Measurements from ENCODE around the gene SPI1. TPM values are rescaled to one million over a fixed set of nuclear protein-coding genes. Genes with fewer than 3 reads are reported as not detected.

The SPI1 gene
- total and polyA plus RNA-seq, 2 experiments from 2014 or later, result 0.30 TPM; not detected in 1

- peaks cover 50% of the 10 kb centered on the region for H3F3A ChIP-seq (ENCODE audit: insufficient read depth)
- H3K4me2 ChIP-seq (ENCODE audit: unreplicated experiment), result no peak overlapping the region
- H3K36me3 ChIP-seq (ENCODE audit: low read depth), result peaks cover 22% of the 10 kb centered on the region; the same call in 1 of the 2 replicates
- no peaks in the 10 kb centered on the region for H3K27me3 ChIP-seq (replicated peaks; ENCODE audit: insufficient read depth)
- no peaks in the 10 kb centered on the region for H3K9me3 ChIP-seq (ENCODE audit: low read depth)
- no peaks in the 10 kb centered on the region for H3K9me2 ChIP-seq (ENCODE audit: insufficient read depth)
- no peak for TF ChIP-seq EZH2phosphoT487 (IDR thresholded peaks at IDR 0.05; ENCODE audit: insufficient read depth, low read depth)
- peaks cover 18% of the 10 kb centered on the region for H3K79me2 ChIP-seq (ENCODE audit: insufficient read depth)
- peaks cover 43% of the 10 kb centered on the region for H3K4me1 ChIP-seq (ENCODE audit: insufficient read depth)
- no peak overlapping the region for H2AFZ ChIP-seq
- in situ Hi-C loops (cut with MboI), result no loop called here
- DNase-seq, result peak; percentile 30
- H3K27ac ChIP-seq, result peak overlapping the region; percentile 30; the same call in 1 of the 2 replicates
- H3K9ac ChIP-seq, result peak overlapping the region; percentile 21; the same call in 1 of the 2 replicates
- no peaks in the 10 kb centered on the region for H4K20me1 ChIP-seq (ENCODE audit: insufficient read depth)
- H3K4me3 ChIP-seq, result no peak overlapping the region
- WGBS, 2 experiments (ENCODE audit: low coverage in 1 of 2, low lambda C conversion rate in 2 of 2, missing lambda C conversion rate in 2 of 2), result 70 to 74% methylated on average over 19 to 23 of the region's 23 CpGs
Measured at GRCh38 chr11:47418454-47419259, 40.3 kb upstream of the SPI1 start.

GRCh38 chr11:47417712-47418111 lies 39.4 kb upstream of the SPI1 start:
- no peak overlapping the region for H2AFZ ChIP-seq
- no peaks in the 10 kb centered on the region for H3K9me3 ChIP-seq (ENCODE audit: low read depth)
- no peak overlapping the region for H3K4me3 ChIP-seq
- H3K9ac ChIP-seq, result 0 out of 2 replicates have a peak overlapping the region, but pooled peaks have one; percentile 17
- TF ChIP-seq EZH2 (IDR thresholded peaks at IDR 0.05; ENCODE audit: insufficient read depth, poor library complexity, severe bottlenecking) (no peak), EZH2phosphoT487 (IDR thresholded peaks at IDR 0.05; ENCODE audit: insufficient read depth, low read depth) (no peak)
- peaks cover 12% of the 10 kb centered on the region; the same call in 1 of the 2 replicates for H3K79me2 ChIP-seq (ENCODE audit: insufficient read depth)
- H3F3A ChIP-seq (ENCODE audit: insufficient read depth), result peaks cover 58% of the 10 kb centered on the region
- in situ Hi-C loops (cut with MboI), result no loop called here
- H3K4me2 ChIP-seq (ENCODE audit: unreplicated experiment), result no peak overlapping the region
- H3K27ac ChIP-seq, result peak overlapping the region; percentile 47
- WGBS, 2 experiments (ENCODE audit: low coverage in 1 of 2, low lambda C conversion rate in 2 of 2, missing lambda C conversion rate in 2 of 2), result 76 to 81% methylated on average over 6 of the region's 6 CpGs
- H3K9me2 ChIP-seq (ENCODE audit: insufficient read depth), result no peaks in the 10 kb centered on the region
- H3K4me1 ChIP-seq (ENCODE audit: insufficient read depth), result peaks cover 49% of the 10 kb centered on the region
- H4K20me1 ChIP-seq (ENCODE audit: insufficient read depth), result no peaks in the 10 kb centered on the region
- H3K36me3 ChIP-seq (ENCODE audit: low read depth), result peaks cover 17% of the 10 kb centered on the region; the same call in 1 of the 2 replicates
- H3K27me3 ChIP-seq (replicated peaks; ENCODE audit: insufficient read depth), result no peaks in the 10 kb centered on the region
- no peak for DNase-seq

- Histone ChIP-seq H3F3A (ENCODE audit: insufficient read depth) (peaks cover 69% of the 10 kb centered on the region), H3K4me2 (ENCODE audit: unreplicated experiment) (peak overlapping the region; percentile 51), H3K79me2 (ENCODE audit: insufficient read depth) (peaks cover 27% of the 10 kb centered on the region), H3K9ac (peak overlapping the region; percentile 52), H3K36me3 (ENCODE audit: low read depth) (peaks cover 14% of the 10 kb centered on the region; the same call in 1 of the 2 replicates), H3K9me3 (ENCODE audit: low read depth) (no peaks in the 10 kb centered on the region), H3K27ac (peak overlapping the region; percentile 65), H3K9me2 (ENCODE audit: insufficient read depth) (no peaks in the 10 kb centered on the region), H4K20me1 (ENCODE audit: insufficient read depth) (no peaks in the 10 kb centered on the region), H3K27me3 (replicated peaks; ENCODE audit: insufficient read depth) (no peaks in the 10 kb centered on the region), H3K4me1 (ENCODE audit: insufficient read depth) (peaks cover 57% of the 10 kb centered on the region), H3K4me3 (no peak overlapping the region), H2AFZ (no peak overlapping the region)
- in situ Hi-C loops (cut with MboI), result no loop called here
- TF ChIP-seq EZH2phosphoT487 (IDR thresholded peaks at IDR 0.05; ENCODE audit: insufficient read depth, low read depth) (no peak), EZH2 (IDR thresholded peaks at IDR 0.05; ENCODE audit: insufficient read depth, poor library complexity, severe bottlenecking) (no peak)
- WGBS, 2 experiments (ENCODE audit: low coverage in 1 of 2, low lambda C conversion rate in 2 of 2, missing lambda C conversion rate in 2 of 2), result 2 to 4% methylated on average over 8 to 13 of the region's 13 CpGs
- DNase-seq, result peak; percentile 97
Measured at GRCh38 chr11:47415949-47416472, 37.7 kb upstream of the SPI1 start.

GRCh38 chr11:47415091-47415854 lies 36.9 kb upstream of the SPI1 start:
- Histone ChIP-seq H2AFZ (no peak overlapping the region), H3K4me1 (ENCODE audit: insufficient read depth) (peaks cover 63% of the 10 kb centered on the region), H3K9me2 (ENCODE audit: insufficient read depth) (no peaks in the 10 kb centered on the region), H3K79me2 (ENCODE audit: insufficient read depth) (peaks cover 34% of the 10 kb centered on the region), H3K36me3 (ENCODE audit: low read depth) (peaks cover 11% of the 10 kb centered on the region; the same call in 1 of the 2 replicates), H3K9ac (peak overlapping the region; percentile 52), H4K20me1 (ENCODE audit: insufficient read depth) (no peaks in the 10 kb centered on the region), H3K27me3 (replicated peaks; ENCODE audit: insufficient read depth) (no peaks in the 10 kb centered on the region), H3K4me2 (ENCODE audit: unreplicated experiment) (peak overlapping the region; percentile 51), H3K9me3 (ENCODE audit: low read depth) (no peaks in the 10 kb centered on the region), H3K4me3 (no peak overlapping the region), H3F3A (ENCODE audit: insufficient read depth) (peaks cover 72% of the 10 kb centered on the region), H3K27ac (peak overlapping the region; percentile 65)
- 78 to 81% methylated on average over 30 of the region's 31 CpGs for WGBS, 2 experiments (ENCODE audit: low coverage in 1 of 2, low lambda C conversion rate in 2 of 2, missing lambda C conversion rate in 2 of 2)
- in situ Hi-C loops (cut with MboI), result no loop called here
- DNase-seq, result no peak
- TF ChIP-seq EZH2 (IDR thresholded peaks at IDR 0.05; ENCODE audit: insufficient read depth, poor library complexity, severe bottlenecking) (no peak), EZH2phosphoT487 (IDR thresholded peaks at IDR 0.05; ENCODE audit: insufficient read depth, low read depth) (no peak)
